Measurements from ENCODE around the gene PPM1J. TPM values are rescaled to one million over a fixed set of nuclear protein-coding genes. Genes with fewer than 3 reads are reported as not detected.

Gene PPM1J
- total RNA-seq, 1 experiment from 2014 or later: 19.3 TPM

DNA sequence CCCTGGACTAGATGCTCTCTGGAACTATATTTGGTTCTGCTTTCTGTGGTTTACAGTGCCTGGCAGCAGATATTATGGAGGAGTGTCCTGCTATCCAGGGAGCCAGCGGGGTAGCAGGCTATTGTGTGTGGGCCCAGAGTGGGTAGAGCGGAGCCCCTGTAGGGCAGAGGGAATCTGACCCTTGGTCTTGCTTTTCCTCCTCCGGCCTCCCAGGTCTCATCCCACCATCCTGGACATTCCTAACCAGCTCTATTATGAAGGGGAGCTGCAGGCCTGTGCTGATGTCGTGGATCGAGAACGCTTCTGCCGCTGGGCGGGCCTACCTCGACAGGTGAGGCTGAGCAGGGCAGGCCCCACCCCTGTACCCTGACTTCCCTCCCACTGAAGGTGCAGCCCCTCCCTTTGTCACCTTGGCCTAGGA is 17.3 kb downstream of the PPM1J start (continued):
- TF ChIP-seq PRDM15 (CRISPR knock-in tag; IDR thresholded peaks at IDR 0.05): no peak

- Mint-ChIP-seq H3K4me3 (no peak overlapping the region), H3K4me1 (peaks cover 41% of the 10 kb centered on the region), H3K27me3 (ENCODE audit: low read depth) (peaks cover 16% of the 10 kb centered on the region), H3K27ac (no peak overlapping the region), H3K9me3 (no peaks in the 10 kb centered on the region), H3K36me3 (peaks cover 61% of the 10 kb centered on the region)
- ATAC-seq (no peak), DNase-seq (ENCODE audit: low spot score) (no peak)
- CTCF ChIA-PET: interaction anchor here (1.0 kb wide), 1 partner anchor 305 kb away, joined by 3 read pairs; no protein-coding TSS in a partner anchor
- POLR2A ChIA-PET: no interaction called here
- TF ChIP-seq ZNF317 (CRISPR knock-in tag; IDR thresholded peaks at IDR 0.05; ENCODE audit: borderline replicate concordance, low read depth) (no peak), TEAD1 (CRISPR knock-in tag; IDR thresholded peaks at IDR 0.05) (no peak), CDX4 (CRISPR knock-in tag; IDR thresholded peaks at IDR 0.05; ENCODE audit: borderline replicate concordance) (no peak), FOXK1 (CRISPR knock-in tag; IDR thresholded peaks at IDR 0.05) (no peak), PRRX2 (CRISPR knock-in tag; IDR thresholded peaks at IDR 0.05) (no peak), ZNF263 (CRISPR knock-in tag; IDR thresholded peaks at IDR 0.05; ENCODE audit: low read depth) (no peak), HMGA2 (CRISPR knock-in tag; IDR thresholded peaks at IDR 0.05) (no peak), NR3C1 (CRISPR knock-in tag; conservative IDR thresholded peaks at IDR 0.05; ENCODE audit: low read depth) (no peak), JAZF1 (CRISPR knock-in tag; IDR thresholded peaks at IDR 0.05) (no peak), MXD4 (CRISPR knock-in tag; IDR thresholded peaks at IDR 0.05; ENCODE audit: borderline replicate concordance) (no peak), ZNF232 (CRISPR knock-in tag; IDR thresholded peaks at IDR 0.05) (no peak), ZNF281 (CRISPR knock-in tag; IDR thresholded peaks at IDR 0.05) (no peak), NFE2L1 (CRISPR knock-in tag; IDR thresholded peaks at IDR 0.05) (no peak)
- TF ChIP-seq, protein P1, sequence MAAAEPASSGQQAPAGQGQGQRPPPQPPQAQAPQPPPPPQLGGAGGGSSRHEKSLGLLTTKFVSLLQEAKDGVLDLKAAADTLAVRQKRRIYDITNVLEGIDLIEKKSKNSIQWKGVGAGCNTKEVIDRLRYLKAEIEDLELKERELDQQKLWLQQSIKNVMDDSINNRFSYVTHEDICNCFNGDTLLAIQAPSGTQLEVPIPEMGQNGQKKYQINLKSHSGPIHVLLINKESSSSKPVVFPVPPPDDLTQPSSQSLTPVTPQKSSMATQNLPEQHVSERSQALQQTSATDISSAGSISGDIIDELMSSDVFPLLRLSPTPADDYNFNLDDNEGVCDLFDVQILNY (CRISPR knock-in tag; IDR thresholded peaks at IDR 0.05): no peak
- TF ChIP-seq, protein P2, sequence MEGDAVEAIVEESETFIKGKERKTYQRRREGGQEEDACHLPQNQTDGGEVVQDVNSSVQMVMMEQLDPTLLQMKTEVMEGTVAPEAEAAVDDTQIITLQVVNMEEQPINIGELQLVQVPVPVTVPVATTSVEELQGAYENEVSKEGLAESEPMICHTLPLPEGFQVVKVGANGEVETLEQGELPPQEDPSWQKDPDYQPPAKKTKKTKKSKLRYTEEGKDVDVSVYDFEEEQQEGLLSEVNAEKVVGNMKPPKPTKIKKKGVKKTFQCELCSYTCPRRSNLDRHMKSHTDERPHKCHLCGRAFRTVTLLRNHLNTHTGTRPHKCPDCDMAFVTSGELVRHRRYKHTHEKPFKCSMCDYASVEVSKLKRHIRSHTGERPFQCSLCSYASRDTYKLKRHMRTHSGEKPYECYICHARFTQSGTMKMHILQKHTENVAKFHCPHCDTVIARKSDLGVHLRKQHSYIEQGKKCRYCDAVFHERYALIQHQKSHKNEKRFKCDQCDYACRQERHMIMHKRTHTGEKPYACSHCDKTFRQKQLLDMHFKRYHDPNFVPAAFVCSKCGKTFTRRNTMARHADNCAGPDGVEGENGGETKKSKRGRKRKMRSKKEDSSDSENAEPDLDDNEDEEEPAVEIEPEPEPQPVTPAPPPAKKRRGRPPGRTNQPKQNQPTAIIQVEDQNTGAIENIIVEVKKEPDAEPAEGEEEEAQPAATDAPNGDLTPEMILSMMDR (IDR thresholded peaks at IDR 0.05): no peak
- TF ChIP-seq, protein P3, sequence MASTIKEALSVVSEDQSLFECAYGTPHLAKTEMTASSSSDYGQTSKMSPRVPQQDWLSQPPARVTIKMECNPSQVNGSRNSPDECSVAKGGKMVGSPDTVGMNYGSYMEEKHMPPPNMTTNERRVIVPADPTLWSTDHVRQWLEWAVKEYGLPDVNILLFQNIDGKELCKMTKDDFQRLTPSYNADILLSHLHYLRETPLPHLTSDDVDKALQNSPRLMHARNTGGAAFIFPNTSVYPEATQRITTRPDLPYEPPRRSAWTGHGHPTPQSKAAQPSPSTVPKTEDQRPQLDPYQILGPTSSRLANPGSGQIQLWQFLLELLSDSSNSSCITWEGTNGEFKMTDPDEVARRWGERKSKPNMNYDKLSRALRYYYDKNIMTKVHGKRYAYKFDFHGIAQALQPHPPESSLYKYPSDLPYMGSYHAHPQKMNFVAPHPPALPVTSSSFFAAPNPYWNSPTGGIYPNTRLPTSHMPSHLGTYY (CRISPR knock-in tag; IDR thresholded peaks at IDR 0.05): no peak
Observed at GRCh38 chr1:112696578-112697314, 18.4 kb downstream of the PPM1J start.
